HG03457 (cell line): ENCODE results near the gene CSTPP1.
"Not testable (repeated sequence)": the region's sequence is repeated elsewhere in the genome, so short reads cannot be mapped to it uniquely, and the experiment has no call there.

Experiments
- ATAC-seq: cut with Tn5 transposase; IDR thresholded peaks from one replicate; pipeline ENCODE4 v1.9.1; 2021; ENCODE audit warnings: moderate number of reproducible peaks; ENCODE audit not compliant: unreplicated experiment

The CSTPP1 gene

DNA sequence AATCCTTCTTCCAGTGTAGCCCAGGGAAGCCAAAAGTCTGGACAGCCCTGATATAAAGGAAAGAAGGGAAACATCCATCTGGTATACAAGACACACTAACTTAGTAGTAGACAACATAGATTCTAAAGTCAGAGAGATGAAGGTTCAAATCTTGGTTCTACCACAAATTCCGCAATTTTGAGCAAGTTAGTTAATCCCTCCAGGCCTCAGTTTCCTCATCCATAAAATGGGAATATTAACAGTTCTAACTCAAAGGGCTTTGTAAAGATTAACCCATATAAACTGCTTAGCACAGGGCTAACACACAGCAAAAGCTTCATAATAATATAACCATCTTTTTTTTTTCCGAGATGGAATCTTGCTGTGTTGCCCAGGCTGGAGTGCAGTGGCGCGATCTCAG lies 29.0 kb upstream of the CSTPP1 start:
- no peak for ATAC-seq

- ATAC-seq = no peak
These were observed 23.9 kb upstream of the CSTPP1 start for GRCh38 chr11:46912526-46913150.

DNA sequence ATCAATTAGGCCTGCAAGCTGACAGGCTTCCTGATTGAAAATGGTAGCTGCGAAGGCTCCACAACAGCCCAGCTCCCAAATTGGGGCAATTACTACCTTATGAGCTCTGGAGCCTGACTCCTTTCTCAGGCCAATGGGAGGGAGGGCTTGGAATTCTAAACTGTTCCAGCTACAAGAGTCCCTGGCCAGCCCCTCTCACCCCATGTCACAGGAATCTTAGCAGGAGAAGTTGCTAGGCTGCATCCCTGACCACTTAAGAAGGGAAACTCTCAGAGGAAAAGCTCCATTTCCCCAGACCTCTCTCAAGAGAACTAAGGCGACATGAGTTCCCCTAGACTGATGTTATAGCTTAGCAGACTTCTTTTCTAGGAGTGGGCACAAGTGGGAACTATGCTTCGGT lies 23.1 kb upstream of the CSTPP1 start:
- ATAC-seq = no peak

- ATAC-seq = no peak
These were observed 22.2 kb upstream of the CSTPP1 start for GRCh38 chr11:46914363-46914762.

- no peak for ATAC-seq
These were observed 21.7 kb upstream of the CSTPP1 start for GRCh38 chr11:46914910-46915309.

- ATAC-seq = no peak
These were observed 20.1 kb upstream of the CSTPP1 start for GRCh38 chr11:46916286-46917108.

DNA sequence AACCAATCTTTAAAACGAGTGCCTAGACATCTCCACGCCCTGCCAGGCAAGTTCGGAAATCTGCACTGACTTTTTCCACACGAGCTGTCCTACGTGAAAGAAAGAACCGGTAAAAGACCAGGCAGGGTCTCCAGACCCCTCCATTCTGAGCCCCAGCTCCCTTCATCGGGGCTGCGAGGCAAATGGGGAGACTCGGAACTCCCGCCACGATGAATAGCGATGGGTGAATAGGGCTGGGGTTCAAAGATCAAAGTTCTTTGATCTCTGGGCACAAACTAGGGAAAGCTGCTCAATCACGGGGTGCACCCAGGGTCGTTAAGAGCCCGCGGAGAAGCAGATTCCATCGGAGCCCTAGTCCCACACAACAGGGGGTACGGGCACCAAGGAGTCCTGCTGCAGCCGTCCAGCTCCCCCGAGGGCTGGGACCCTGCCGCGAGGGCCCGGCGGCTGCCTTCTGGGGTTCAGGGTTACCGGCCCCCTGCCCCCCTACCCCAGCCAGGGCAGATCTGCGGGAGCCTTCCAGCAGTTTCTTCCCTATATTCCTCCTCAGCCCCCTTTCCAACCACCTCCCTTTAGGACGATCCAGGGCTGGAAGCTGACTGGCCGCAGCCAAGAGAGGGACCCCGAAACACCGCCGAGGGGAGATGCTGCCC lies 19.3 kb upstream of the CSTPP1 start:
- ATAC-seq = no peak

- no peak for ATAC-seq
These were observed 18.8 kb upstream of the CSTPP1 start for GRCh38 chr11:46917762-46918082.

- no peak for ATAC-seq
These were observed 18.3 kb upstream of the CSTPP1 start, which contains the start of gene LRP4 for GRCh38 chr11:46918083-46918787. Gene LRP4 (minus strand): TSS chr11:46918550. CDS start chr11:46918379, 171 bp downstream.

- no peak for ATAC-seq
These were observed 17.6 kb upstream of the CSTPP1 start for GRCh38 chr11:46918788-46919513.

GRCh38 chr11:46920755-46921154 lies 15.8 kb upstream of the CSTPP1 start:
- ATAC-seq = no peak

GRCh38 chr11:46927928-46928327 lies 8.6 kb upstream of the CSTPP1 start:
- ATAC-seq = not testable (repeated sequence)

- ATAC-seq = not testable (repeated sequence)
These were observed 7.9 kb upstream of the CSTPP1 start for GRCh38 chr11:46928701-46929100.

DNA sequence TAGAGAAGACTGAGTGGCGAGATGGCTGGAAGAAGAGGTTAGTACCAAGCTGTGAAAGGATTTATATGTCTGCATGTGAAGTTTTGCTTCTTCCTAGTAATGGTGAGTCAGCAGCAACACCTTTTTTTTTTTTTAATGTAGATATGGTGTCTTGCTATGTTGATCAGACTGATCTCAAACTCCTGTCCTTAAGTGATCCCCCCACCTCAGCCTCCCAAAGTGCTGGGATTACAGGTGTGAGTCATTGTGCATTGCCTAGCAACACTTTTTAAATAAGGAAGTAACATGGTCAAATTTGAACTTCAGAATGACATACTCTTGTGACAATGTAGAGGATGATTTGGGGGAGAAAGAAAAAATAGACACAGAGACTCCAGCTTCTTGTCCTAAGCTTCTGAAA lies 6.5 kb upstream of the CSTPP1 start:
- ATAC-seq = no peak

- ATAC-seq = no peak
These were observed 5.6 kb downstream of the CSTPP1 start for GRCh38 chr11:46942172-46942571.

DNA sequence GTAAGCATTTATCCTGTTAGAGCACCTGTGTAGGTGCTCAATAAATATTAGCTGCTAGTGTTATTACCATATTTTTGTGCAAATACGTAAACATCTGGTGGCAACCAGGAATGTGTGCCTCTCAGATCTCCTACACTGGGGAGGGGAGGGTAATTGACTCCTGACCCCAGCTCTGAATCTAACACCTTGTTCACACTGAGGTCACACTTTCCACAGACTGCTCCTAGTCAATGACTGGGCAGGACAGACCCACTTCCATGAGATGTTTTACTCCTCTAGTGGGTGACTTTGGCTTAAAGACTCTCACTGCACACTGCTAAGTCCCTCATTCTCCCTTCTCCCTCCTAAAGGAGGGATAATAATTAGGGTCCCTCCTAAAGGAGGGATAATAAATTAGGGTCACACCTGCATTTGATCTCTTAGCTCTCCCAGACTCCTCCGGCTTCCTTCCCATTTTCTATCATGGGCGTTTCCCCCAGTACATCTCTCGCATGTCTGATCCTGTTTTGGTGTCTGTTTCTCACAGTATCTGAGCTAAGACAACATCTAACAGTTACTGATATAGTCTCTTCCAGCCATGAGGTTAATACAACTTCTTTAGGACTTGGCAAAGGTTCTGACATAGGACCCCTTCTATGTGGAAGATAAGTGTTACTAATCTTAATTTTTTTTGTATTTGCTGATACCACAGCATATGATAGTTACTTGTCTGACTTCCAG lies 8.0 kb downstream of the CSTPP1 start:
- ATAC-seq = no peak

DNA sequence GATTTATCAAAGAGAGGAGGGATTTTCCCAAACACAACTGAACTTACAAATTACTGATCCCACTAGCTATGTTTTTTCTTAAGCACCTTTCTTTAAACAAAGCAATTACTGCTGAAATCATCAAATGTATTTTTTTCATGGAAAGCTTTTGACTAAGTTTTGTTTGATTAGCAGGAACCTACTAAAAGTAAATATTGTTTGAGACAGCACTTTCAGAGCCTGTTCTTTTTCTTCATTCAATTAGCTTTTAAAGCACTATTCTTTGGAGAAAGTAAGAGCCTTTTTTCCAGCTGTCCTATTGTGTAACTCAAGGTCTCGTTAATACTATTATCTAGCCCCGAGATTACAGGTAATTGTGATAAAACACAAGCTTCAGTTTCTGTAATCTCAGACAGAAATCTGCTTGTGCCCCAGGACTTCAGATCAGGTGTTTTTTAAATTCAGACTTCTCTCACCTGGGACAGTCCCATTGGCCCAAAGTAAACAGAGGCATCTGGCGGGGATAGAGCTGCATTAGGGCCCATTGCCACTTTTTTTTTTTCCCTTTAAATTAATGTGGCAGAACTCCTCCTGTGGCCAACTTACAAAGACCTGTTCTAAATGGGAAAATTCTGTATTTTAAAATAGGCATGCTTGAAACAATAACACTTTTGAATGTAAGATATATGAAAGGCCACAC lies 11.0 kb downstream of the CSTPP1 start:
- ATAC-seq = no peak

GRCh38 chr11:46948378-46949131 lies 12.0 kb downstream of the CSTPP1 start:
- ATAC-seq = no peak

- ATAC-seq = no peak
These were observed 12.7 kb downstream of the CSTPP1 start for GRCh38 chr11:46949297-46949696.
